ENCODE data around the gene ADAMTS4.

ADAMTS4 gene

DNA sequence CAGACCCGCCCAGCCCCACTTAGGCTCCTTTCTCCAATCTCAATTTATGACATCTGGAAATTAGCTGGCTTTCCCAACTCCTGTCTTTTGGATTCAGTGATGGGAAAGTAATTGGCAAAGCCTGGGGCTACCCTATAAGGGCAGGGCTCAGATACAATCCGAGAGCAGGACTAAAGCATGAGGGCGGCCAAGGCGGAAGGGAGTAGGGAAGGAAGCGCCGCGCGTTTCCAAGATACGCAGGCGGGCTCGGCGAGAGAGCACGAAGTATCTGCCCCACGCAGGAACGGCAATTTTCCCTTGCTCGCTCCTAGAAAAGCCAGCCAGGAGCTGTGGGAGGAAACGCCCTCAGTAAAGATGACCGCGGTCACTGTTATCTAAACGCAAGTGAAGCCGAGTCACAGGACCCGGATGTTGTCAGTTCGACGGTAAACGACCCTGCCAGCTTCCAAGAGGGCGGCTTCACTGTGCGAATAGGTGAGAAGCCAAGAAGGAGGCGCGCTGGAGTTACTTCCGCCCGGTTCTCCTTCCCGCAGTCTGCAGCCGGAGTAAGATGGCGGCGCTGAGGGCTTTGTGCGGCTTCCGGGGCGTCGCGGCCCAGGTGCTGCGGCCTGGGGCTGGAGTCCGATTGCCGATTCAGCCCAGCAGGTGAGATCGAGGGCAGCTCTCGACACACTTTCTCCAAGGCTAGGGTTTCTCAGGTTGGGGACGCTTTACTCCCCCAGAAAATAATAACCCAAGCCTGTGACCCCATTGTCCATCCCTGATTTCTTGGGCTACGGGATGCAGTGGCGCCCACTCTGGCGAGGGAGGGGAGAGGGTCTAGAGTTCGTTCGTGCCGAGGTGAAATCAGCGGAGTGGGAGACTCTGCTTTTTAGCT is 3.2 kb upstream of the ADAMTS4 start, which contains the start of gene NDUFS2:
Gene NDUFS2, plus strand, starts transcription at position 532 of the 877 bp plus-strand sequence. Its CDS starts 19 bp downstream, at position 551.
- no peaks in the 10 kb centered on the region; the same call in 1 of the 2 replicates for H3K27me3 ChIP-seq (ENCODE audit: insufficient read depth, low read depth)
- H2AFZ ChIP-seq (ENCODE audit: low read depth) = peak within 1 kb of the TSS; percentile 94
- no peaks in the 10 kb centered on the region; the same call in 1 of the 2 replicates for H3K36me3 ChIP-seq (ENCODE audit: insufficient read depth)
- H3K9ac ChIP-seq = peak within 1 kb of the TSS; percentile 73
- peak within 1 kb of the TSS; percentile 60 for H3K27ac ChIP-seq
- H3K4me2 ChIP-seq = peak within 1 kb of the TSS; percentile 94
- no peaks in the 10 kb centered on the region for H4K20me1 ChIP-seq (ENCODE audit: insufficient read depth)
- peaks cover 14% of the 10 kb centered on the region; the same call in 1 of the 2 replicates for H3K79me2 ChIP-seq (ENCODE audit: insufficient read depth, low read depth)
- H3K4me1 ChIP-seq (ENCODE audit: low read depth, poor library complexity, severe bottlenecking) = peaks cover 18% of the 10 kb centered on the region
- peak within 1 kb of the TSS; percentile 100 for H3K4me3 ChIP-seq (IDR thresholded peaks at IDR 0.05; ENCODE audit: insufficient read depth, low read depth, low read length)
- TF ChIP-seq, protein P1, sequence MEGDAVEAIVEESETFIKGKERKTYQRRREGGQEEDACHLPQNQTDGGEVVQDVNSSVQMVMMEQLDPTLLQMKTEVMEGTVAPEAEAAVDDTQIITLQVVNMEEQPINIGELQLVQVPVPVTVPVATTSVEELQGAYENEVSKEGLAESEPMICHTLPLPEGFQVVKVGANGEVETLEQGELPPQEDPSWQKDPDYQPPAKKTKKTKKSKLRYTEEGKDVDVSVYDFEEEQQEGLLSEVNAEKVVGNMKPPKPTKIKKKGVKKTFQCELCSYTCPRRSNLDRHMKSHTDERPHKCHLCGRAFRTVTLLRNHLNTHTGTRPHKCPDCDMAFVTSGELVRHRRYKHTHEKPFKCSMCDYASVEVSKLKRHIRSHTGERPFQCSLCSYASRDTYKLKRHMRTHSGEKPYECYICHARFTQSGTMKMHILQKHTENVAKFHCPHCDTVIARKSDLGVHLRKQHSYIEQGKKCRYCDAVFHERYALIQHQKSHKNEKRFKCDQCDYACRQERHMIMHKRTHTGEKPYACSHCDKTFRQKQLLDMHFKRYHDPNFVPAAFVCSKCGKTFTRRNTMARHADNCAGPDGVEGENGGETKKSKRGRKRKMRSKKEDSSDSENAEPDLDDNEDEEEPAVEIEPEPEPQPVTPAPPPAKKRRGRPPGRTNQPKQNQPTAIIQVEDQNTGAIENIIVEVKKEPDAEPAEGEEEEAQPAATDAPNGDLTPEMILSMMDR (conservative IDR thresholded peaks at IDR 0.05; ENCODE audit: low read depth, low read length) = no peak; the same call in 1 of the 2 replicates

DNA sequence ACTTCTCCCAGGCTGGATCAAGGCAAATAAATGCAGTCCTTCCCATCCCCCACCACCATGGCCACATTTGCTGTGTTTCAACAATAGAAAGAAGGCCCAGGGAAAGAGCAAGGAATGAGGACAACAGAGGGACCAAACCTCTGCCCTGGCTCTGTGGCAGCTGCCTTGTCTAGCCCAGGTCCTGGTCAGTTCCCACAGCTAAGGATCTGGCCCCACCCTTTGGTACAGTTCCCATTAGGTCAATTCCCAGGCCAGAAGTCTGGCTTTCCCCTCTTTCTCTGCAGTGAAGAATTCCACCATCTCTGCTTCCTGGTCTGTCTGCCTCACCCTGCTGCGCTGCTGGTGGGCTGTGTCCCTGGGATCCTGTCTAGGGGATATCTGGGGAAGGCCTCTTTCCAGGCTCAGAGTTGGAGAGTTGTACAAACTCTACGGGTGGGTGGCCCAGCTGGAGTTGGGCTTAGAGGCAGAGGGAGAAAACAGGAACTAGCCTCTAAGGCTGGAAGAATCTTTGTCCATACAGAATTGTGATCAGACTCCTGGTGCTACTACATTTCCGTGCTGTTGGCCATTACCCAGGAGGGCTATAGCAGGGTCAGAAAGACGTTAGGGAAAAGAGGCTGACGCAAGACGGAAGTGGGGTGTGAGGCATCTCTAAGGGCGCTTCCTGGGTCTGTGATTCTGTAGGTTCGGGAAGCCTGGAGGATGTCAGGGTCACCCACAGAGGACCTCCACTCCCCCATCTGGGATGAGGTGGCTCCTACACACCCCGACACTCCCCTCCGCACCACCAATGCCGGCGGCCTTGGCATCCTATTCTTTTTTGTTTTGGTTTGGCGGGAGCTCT is 2.4 kb upstream of the ADAMTS4 start:
- Histone ChIP-seq H3K79me2 (ENCODE audit: insufficient read depth, low read depth) (peaks cover 14% of the 10 kb centered on the region; the same call in 1 of the 2 replicates), H2AFZ (ENCODE audit: low read depth) (peak overlapping the region; percentile 94), H3K4me1 (ENCODE audit: low read depth, poor library complexity, severe bottlenecking) (peaks cover 18% of the 10 kb centered on the region), H3K4me2 (peak overlapping the region; percentile 94), H3K4me3 (IDR thresholded peaks at IDR 0.05; ENCODE audit: insufficient read depth, low read depth, low read length) (peak overlapping the region; percentile 100), H3K9ac (peak overlapping the region; percentile 73), H3K27me3 (ENCODE audit: insufficient read depth, low read depth) (no peaks in the 10 kb centered on the region; the same call in 1 of the 2 replicates), H4K20me1 (ENCODE audit: insufficient read depth) (no peaks in the 10 kb centered on the region), H3K36me3 (ENCODE audit: insufficient read depth) (no peaks in the 10 kb centered on the region), H3K27ac (peak overlapping the region; percentile 60)
- TF ChIP-seq, protein P1 (conservative IDR thresholded peaks at IDR 0.05; ENCODE audit: low read depth, low read length) = no peak

DNA sequence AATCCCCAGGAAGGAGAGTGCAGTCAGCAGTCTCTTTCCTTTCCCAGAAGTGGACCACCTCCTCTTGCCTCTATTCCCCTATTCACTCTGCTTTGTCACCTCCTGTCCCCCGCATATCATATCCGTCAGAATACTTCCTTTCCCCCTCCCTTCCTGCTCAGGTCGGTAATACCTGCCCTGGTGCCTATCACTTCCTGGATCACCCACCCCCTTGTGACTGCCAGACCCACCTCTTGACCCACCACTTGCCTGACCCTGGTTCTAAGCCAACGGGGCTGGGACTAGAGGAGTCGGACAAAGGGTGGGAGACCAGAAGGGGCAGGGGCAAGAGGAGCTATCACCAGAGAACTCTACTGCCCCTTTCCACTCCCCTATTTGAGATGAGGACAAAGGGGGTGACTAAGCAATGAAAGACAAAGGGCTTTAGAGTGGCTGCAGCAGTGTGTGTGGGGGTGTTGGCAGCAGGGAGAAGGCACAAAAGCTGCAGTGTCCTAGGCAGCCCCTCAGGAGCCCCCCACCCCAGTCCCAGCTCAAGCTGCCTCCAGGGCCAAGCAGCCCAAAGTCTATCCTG is 1.7 kb upstream of the ADAMTS4 start:
- Histone ChIP-seq H2AFZ (ENCODE audit: low read depth) (peak overlapping the region; percentile 94; the same call in 1 of the 2 replicates), H4K20me1 (ENCODE audit: insufficient read depth) (no peaks in the 10 kb centered on the region), H3K27me3 (ENCODE audit: insufficient read depth, low read depth) (no peaks in the 10 kb centered on the region; the same call in 1 of the 2 replicates), H3K9ac (no peak overlapping the region), H3K79me2 (ENCODE audit: insufficient read depth, low read depth) (peaks cover 14% of the 10 kb centered on the region; the same call in 1 of the 2 replicates), H3K4me1 (ENCODE audit: low read depth, poor library complexity, severe bottlenecking) (peaks cover 18% of the 10 kb centered on the region), H3K4me2 (no peak overlapping the region), H3K36me3 (ENCODE audit: insufficient read depth) (no peaks in the 10 kb centered on the region), H3K4me3 (IDR thresholded peaks at IDR 0.05; ENCODE audit: insufficient read depth, low read depth, low read length) (no peak overlapping the region), H3K27ac (no peak overlapping the region)
- TF ChIP-seq, protein P1 (conservative IDR thresholded peaks at IDR 0.05; ENCODE audit: low read depth, low read length) = no peak

Data from KMS-11 (cell line).